Neural cell (in vitro differentiated cells): ENCODE measurements around the gene HEYL. TPM values are rescaled to one million over a fixed set of nuclear protein-coding genes. Genes with fewer than 3 reads are reported as not detected.

Experiments used
- H2AFZ ChIP-seq: fragments of 200-600, 300-800 bp; sonication (generic), shearing (Covaris generic); 2 replicates; pipeline ENCODE4 v1.6.0; 2014; ENCODE audit warnings: low read depth, mild to moderate bottlenecking, antibody characterized with exemption, low read length, moderate library complexity
- H3F3A ChIP-seq: fragments of 200-600 bp; shearing (Covaris generic); 2 replicates; pipeline ENCODE4 v1.6.1; 2016; ENCODE audit warnings: mild to moderate bottlenecking, moderate library complexity, mixed read lengths, antibody characterized with exemption, low read length; ENCODE audit not compliant: insufficient read depth, poor library complexity, severe bottlenecking
- H3K27ac ChIP-seq: fragments of 200-600, 300-800 bp; sonication (generic), shearing (Covaris generic); 2 replicates; pipeline ENCODE4 v1.5.1; 2014; ENCODE audit warnings: mild to moderate bottlenecking, low read length, moderate library complexity
- H3K27me3 ChIP-seq: fragments of 300-800, 200-600 bp; sonication (generic), shearing (Covaris generic); 2 replicates; pipeline ENCODE4 v1.6.0; 2014; ENCODE audit warnings: mild to moderate bottlenecking, low read depth, low read length, moderate library complexity; ENCODE audit not compliant: insufficient read depth
- H3K36me3 ChIP-seq: fragments of 300-800, 200-600 bp; sonication (generic), shearing (Covaris generic); 2 replicates; pipeline ENCODE4 v1.5.1; 2014; ENCODE audit warnings: mild to moderate bottlenecking, antibody characterized with exemption, low read length, moderate library complexity; ENCODE audit not compliant: insufficient read depth
- H3K4me2 ChIP-seq: fragments of 300-800, 200-600 bp; sonication (generic), shearing (Covaris generic); 2 replicates; pipeline ENCODE4 v1.6.0; 2014; ENCODE audit warnings: mild to moderate bottlenecking, low read length
- H3K4me3 ChIP-seq: fragments of 300-800, 200-600 bp; sonication (generic), shearing (Covaris generic); 2 replicates; pipeline ENCODE4 v1.5.1; 2014; ENCODE audit warnings: mild to moderate bottlenecking, low read length, moderate library complexity
- H3K79me2 ChIP-seq: fragments of 200-600 bp; shearing (Covaris generic); replicated peaks from 2 replicates; pipeline ENCODE4 v1.6.0; 2014; ENCODE audit warnings: mild to moderate bottlenecking, low read length, moderate library complexity; ENCODE audit not compliant: insufficient read depth
- H3K9ac ChIP-seq: fragments of 300-800, 200-600 bp; sonication (generic), shearing (Covaris generic); 2 replicates; pipeline ENCODE4 v1.6.1; 2016; ENCODE audit warnings: mild to moderate bottlenecking, low read length, mixed read lengths
- H3K9me2 ChIP-seq: fragments of 200-600 bp; shearing (Covaris generic); 2 replicates; pipeline ENCODE4 v1.6.1; 2016; ENCODE audit warnings: mild to moderate bottlenecking, low read length, mixed read lengths; ENCODE audit not compliant: insufficient read depth
- H3K9me3 ChIP-seq: fragments of 200-600, 300-800 bp; sonication (generic), shearing (Covaris generic); 2 replicates; pipeline ENCODE4 v1.6.1; 2016; ENCODE audit warnings: mild to moderate bottlenecking, mixed run types, low read length, moderate library complexity, mixed read lengths
- H4K20me1 ChIP-seq: fragments of 200-600 bp; shearing (Covaris generic); 2 replicates; pipeline ENCODE4 v1.6.1; 2016; ENCODE audit warnings: mild to moderate bottlenecking, mixed run types; ENCODE audit not compliant: insufficient read depth
- CTCF ChIP-seq: fragments of 450-650 bp; IDR thresholded peaks from 2 replicates; pipeline ENCODE4 v1.5.1; 2014; ENCODE audit warnings: antibody characterized with exemption, mild to moderate bottlenecking, moderate library complexity; ENCODE audit not compliant: poor library complexity, severe bottlenecking
- EP300 ChIP-seq: fragments of 450-650 bp; conservative IDR thresholded peaks from 2 replicates; pipeline ENCODE4 v1.6.1; 2014; ENCODE audit warnings: antibody characterized with exemption, mild to moderate bottlenecking, moderate library complexity; ENCODE audit not compliant: poor library complexity, severe bottlenecking
- EZH2 ChIP-seq: fragments of 200-600, 300-800 bp; shearing (Covaris generic), sonication (generic); IDR thresholded peaks from 2 replicates; pipeline ENCODE4 v1.6.1; 2014; ENCODE audit warnings: antibody characterized with exemption, low read length, borderline replicate concordance, mild to moderate bottlenecking; ENCODE audit not compliant: insufficient read depth, poor library complexity, severe bottlenecking
- MXI1 ChIP-seq: fragments of 450-650 bp; conservative IDR thresholded peaks from 2 replicates; pipeline ENCODE4 v1.6.1; 2014; ENCODE audit warnings: antibody characterized with exemption, mild to moderate bottlenecking; ENCODE audit not compliant: poor library complexity, severe bottlenecking
- POLR2AphosphoS5 ChIP-seq: IDR thresholded peaks from 2 replicates; pipeline ENCODE4 v1.6.1; 2012
- RAD21 ChIP-seq: fragments of 450-650 bp; conservative IDR thresholded peaks from 2 replicates; pipeline ENCODE4 v1.6.1; 2014; ENCODE audit warnings: antibody characterized with exemption, mild to moderate bottlenecking, moderate library complexity
- REST ChIP-seq: IDR thresholded peaks from 2 replicates; pipeline ENCODE4 v1.6.1; 2012; ENCODE audit warnings: borderline replicate concordance
- SMC3 ChIP-seq: fragments of 450-650 bp; conservative IDR thresholded peaks from 2 replicates; pipeline ENCODE4 v1.6.1; 2014; ENCODE audit warnings: antibody characterized with exemption, mild to moderate bottlenecking, moderate library complexity; ENCODE audit not compliant: poor library complexity
- TAF1 ChIP-seq: IDR thresholded peaks from 2 replicates; pipeline ENCODE4 v1.6.1; 2012; ENCODE audit warnings: low read depth
- polyA plus RNA-seq: library from polyadenylated mRNA; depleted of rRNA; stranded (reverse); fragments of >200 nt; gene quantifications from 2 replicates; pipeline ENCODE4 v1.2.3, GENCODE V29; 2014

HEYL gene
- polyA plus RNA-seq, 1 donor from 2014 or later, result not detected

- Histone ChIP-seq H3K4me3 (no peak overlapping the region), H4K20me1 (no peaks in the 10 kb centered on the region), H3K4me2 (no peak overlapping the region), H3F3A (no peaks in the 10 kb centered on the region), H3K36me3 (no peaks in the 10 kb centered on the region), H3K9ac (no peak overlapping the region), H3K79me2 (no peaks in the 10 kb centered on the region), H3K9me3 (no peaks in the 10 kb centered on the region), H3K27ac (no peak overlapping the region), H3K27me3 (peaks cover 21% of the 10 kb centered on the region), H2AFZ (no peak overlapping the region), H3K9me2 (no peaks in the 10 kb centered on the region)
- no peak for TF ChIP-seq CTCF
- no peak for TF ChIP-seq POLR2AphosphoS5
- no peak for TF ChIP-seq EP300
- no peak for TF ChIP-seq TAF1
- no peak for TF ChIP-seq MXI1
- TF ChIP-seq SMC3, result no peak
- no peak for TF ChIP-seq RAD21
- no peak for TF ChIP-seq EZH2
- TF ChIP-seq REST, result no peak
Measured at GRCh38 chr1:39643705-39644104, 4.3 kb upstream of the HEYL start.

- Histone ChIP-seq H3F3A (no peaks in the 10 kb centered on the region), H2AFZ (no peak overlapping the region), H3K36me3 (no peaks in the 10 kb centered on the region), H3K9me2 (no peaks in the 10 kb centered on the region), H3K4me3 (no peak overlapping the region), H3K9ac (no peak overlapping the region), H3K9me3 (no peaks in the 10 kb centered on the region), H4K20me1 (no peaks in the 10 kb centered on the region), H3K27me3 (peaks cover 30% of the 10 kb centered on the region), H3K27ac (no peak overlapping the region), H3K4me2 (no peak overlapping the region), H3K79me2 (no peaks in the 10 kb centered on the region)
- TF ChIP-seq CTCF, result no peak
- TF ChIP-seq EP300, result no peak
- TF ChIP-seq POLR2AphosphoS5, result no peak
- TF ChIP-seq REST, result no peak
- TF ChIP-seq TAF1, result no peak
- no peak for TF ChIP-seq MXI1
- TF ChIP-seq RAD21, result no peak
- TF ChIP-seq SMC3, result no peak
- no peak for TF ChIP-seq EZH2
Measured at GRCh38 chr1:39642796-39643195, 3.4 kb upstream of the HEYL start.
